GM12878 (cell line): ENCODE results near the gene ZNF385D.

Experiments used
- CBX3 ChIP-seq: fragments of 200-600 bp; sonication (generic); IDR thresholded peaks from 2 replicates; pipeline ENCODE4 v1.6.1; 2016; ENCODE audit warnings: low read depth, borderline replicate concordance
- CTCF ChIP-seq, 3 experiments: IDR thresholded peaks in 2 of 3; conservative IDR thresholded peaks in 1 of 3; 2 replicates each; pipeline ENCODE4 v1.5.1; 2011; ENCODE audit warnings: low read depth in 3 of 3, low read length in 3 of 3, mild to moderate bottlenecking in 3 of 3, control low read depth in 2 of 3, moderate library complexity in 2 of 3, inconsistent platforms in 1 of 3, mixed read lengths in 1 of 3; ENCODE audit not compliant: control insufficient read depth in 2 of 3, insufficient read depth in 1 of 3; ENCODE audit errors: extremely low read depth in 1 of 3
- EP300 ChIP-seq, 2 experiments: fragments of 150-350 bp in 1 of 2; IDR thresholded peaks; 2 replicates each; pipeline ENCODE4 v1.6.1; 2011 to 2012; ENCODE audit warnings: low read depth in 2 of 2, low read length in 2 of 2, borderline replicate concordance in 1 of 2, improper control_type of control experiment in 1 of 2, inconsistent platforms in 1 of 2; ENCODE audit not compliant: control insufficient read depth in 1 of 2
- KDM1A ChIP-seq: fragments of 200-600 bp; sonication (generic); IDR thresholded peaks from 2 replicates; pipeline ENCODE4 v1.6.1; 2016; ENCODE audit warnings: borderline replicate concordance
- POLR2A ChIP-seq: IDR thresholded peaks from 2 replicates; pipeline ENCODE4 v1.6.1; 2011; ENCODE audit warnings: low read depth, mild to moderate bottlenecking, low read length
- RFX5 ChIP-seq: IDR thresholded peaks from 2 replicates; pipeline ENCODE4 v1.6.1; 2011; ENCODE audit warnings: low read depth, low read length, improper control_type of control experiment
- TF ChIP-seq, protein P1 (sequence below): IDR thresholded peaks from 2 replicates; pipeline ENCODE4 v1.6.1; 2011; ENCODE audit warnings: borderline replicate concordance, low read depth, mild to moderate bottlenecking, moderate library complexity, mixed read lengths, low read length; ENCODE audit not compliant: insufficient read depth; ENCODE audit errors: extremely low read length
- TF ChIP-seq, protein P2 (sequence below): IDR thresholded peaks from 2 replicates; pipeline ENCODE4 v1.6.1; 2011; ENCODE audit warnings: mild to moderate bottlenecking, low read depth, low read length, moderate library complexity; ENCODE audit not compliant: insufficient replicate concordance

GRCh38 chr3:21790466-21790865 is 39.5 kb upstream of the ZNF385D start:
- no peak for TF ChIP-seq RFX5
- no peak for TF ChIP-seq EP300 (IDR thresholded peaks at IDR 0.05; ENCODE audit: borderline replicate concordance in 1 of 2, control insufficient read depth in 1 of 2, low read depth in 2 of 2, low read length in 2 of 2)
- TF ChIP-seq, protein P1, sequence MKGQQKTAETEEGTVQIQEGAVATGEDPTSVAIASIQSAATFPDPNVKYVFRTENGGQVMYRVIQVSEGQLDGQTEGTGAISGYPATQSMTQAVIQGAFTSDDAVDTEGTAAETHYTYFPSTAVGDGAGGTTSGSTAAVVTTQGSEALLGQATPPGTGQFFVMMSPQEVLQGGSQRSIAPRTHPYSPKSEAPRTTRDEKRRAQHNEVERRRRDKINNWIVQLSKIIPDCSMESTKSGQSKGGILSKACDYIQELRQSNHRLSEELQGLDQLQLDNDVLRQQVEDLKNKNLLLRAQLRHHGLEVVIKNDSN, result no peak
- TF ChIP-seq KDM1A, result no peak
- TF ChIP-seq POLR2A, result no peak
- TF ChIP-seq CTCF (IDR thresholded peaks at IDR 0.05 in 2 of 3, conservative IDR thresholded peaks at IDR 0.05 in 1 of 3; ENCODE audit: control insufficient read depth in 2 of 3, extremely low read depth in 1 of 3, insufficient read depth in 1 of 3, low read depth in 3 of 3, low read length in 3 of 3), result no peak
- TF ChIP-seq CBX3, result no peak
- TF ChIP-seq, protein P2, sequence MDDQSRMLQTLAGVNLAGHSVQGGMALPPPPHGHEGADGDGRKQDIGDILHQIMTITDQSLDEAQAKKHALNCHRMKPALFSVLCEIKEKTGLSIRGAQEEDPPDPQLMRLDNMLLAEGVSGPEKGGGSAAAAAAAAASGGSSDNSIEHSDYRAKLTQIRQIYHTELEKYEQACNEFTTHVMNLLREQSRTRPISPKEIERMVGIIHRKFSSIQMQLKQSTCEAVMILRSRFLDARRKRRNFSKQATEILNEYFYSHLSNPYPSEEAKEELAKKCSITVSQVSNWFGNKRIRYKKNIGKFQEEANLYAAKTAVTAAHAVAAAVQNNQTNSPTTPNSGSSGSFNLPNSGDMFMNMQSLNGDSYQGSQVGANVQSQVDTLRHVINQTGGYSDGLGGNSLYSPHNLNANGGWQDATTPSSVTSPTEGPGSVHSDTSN, result no peak
